ENCODE measurements around the gene CANT1.

GRCh38 chr17:78985395-78985794, 24.2 kb downstream of the CANT1 start:
- TF ChIP-seq CTCF (IDR thresholded peaks at IDR 0.05; ENCODE audit: low read depth, low read length) = no peak
- TF ChIP-seq, protein P1, sequence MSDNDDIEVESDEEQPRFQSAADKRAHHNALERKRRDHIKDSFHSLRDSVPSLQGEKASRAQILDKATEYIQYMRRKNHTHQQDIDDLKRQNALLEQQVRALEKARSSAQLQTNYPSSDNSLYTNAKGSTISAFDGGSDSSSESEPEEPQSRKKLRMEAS (IDR thresholded peaks at IDR 0.05; ENCODE audit: low read depth, low read length) = no peak

Measured in NB4 (cell line).